HepG2 (cell line): ENCODE measurements around the gene CSMD2.

Source experiments
- CCDC6 ChIP-seq: sonication (generic); formaldehyde crosslinking; IDR thresholded peaks from 2 replicates; pipeline ENCODE4 v1.8.1; 2022; ENCODE audit warnings: mild to moderate bottlenecking, missing genetic modification reagents, moderate library complexity
- CHD2 ChIP-seq: IDR thresholded peaks from 2 replicates; pipeline ENCODE4 v1.6.1; 2011; ENCODE audit warnings: low read depth, low read length, improper control_type of control experiment
- DPF2 ChIP-seq: sonication (generic); formaldehyde crosslinking; IDR thresholded peaks from 2 replicates; pipeline ENCODE4 v1.4.0; 2020; ENCODE audit warnings: mild to moderate bottlenecking, low read depth, missing genetic modification reagents, borderline replicate concordance
- EP300 ChIP-seq, 3 experiments: sonication (generic) in 1 of 3; formaldehyde crosslinking in 1 of 3; IDR thresholded peaks; 2 replicates each; pipeline versions ENCODE4 v1.5.1 to v1.6.1; 2011 to 2020; ENCODE audit warnings: low read depth in 2 of 3, low read length in 2 of 3, borderline replicate concordance in 1 of 3, improper control_type of control experiment in 1 of 3, mild to moderate bottlenecking in 1 of 3, missing genetic modification reagents in 1 of 3, moderate library complexity in 1 of 3
- GABPA ChIP-seq, 2 experiments: IDR thresholded peaks; 2 replicates each; pipeline ENCODE4 v1.6.1; 2011 to 2016; ENCODE audit warnings: low read depth in 2 of 2, low read length in 1 of 2, missing biosample characterization in 1 of 2, missing genetic modification characterization in 1 of 2
- TCF7 ChIP-seq: sonication (generic); IDR thresholded peaks from 2 replicates; pipeline ENCODE4 v1.6.1; 2016; ENCODE audit warnings: antibody characterized with exemption, low read depth
- TF ChIP-seq, protein P1 (sequence below), 2 experiments: sonication (generic) in 1 of 2; formaldehyde crosslinking in 1 of 2; IDR thresholded peaks; 2 replicates each; pipeline versions ENCODE4 v1.6.1 to v1.9.0; 2014 to 2022; ENCODE audit warnings: antibody characterized with exemption in 1 of 2, borderline replicate concordance in 1 of 2, inconsistent platforms in 1 of 2, low read depth in 1 of 2, missing genetic modification reagents in 1 of 2

DNA sequence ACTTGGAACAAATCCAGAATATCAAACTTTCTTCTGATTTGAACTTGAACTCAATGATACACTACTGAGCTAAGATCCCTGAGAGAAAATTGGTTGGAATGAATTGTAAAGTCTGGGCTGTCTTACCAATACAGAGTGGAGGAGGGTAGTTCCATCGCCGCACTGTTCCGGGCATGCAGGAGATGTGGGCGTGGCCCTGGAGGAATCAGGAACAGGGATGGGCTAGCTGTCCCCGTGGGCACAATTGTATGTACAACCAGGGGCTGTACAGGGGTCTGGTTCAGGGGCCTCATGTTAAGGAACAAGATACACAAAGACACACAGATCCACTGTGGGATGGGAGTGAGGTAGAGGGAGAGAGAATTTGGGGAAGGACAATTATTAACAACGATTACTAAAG is 548.2 kb downstream of the CSMD2 start:
- TF ChIP-seq TCF7 = no peak
- no peak for TF ChIP-seq GABPA (IDR thresholded peaks at IDR 0.05; ENCODE audit: low read depth, low read length)
- TF ChIP-seq GABPA (CRISPR knock-in tag; IDR thresholded peaks at IDR 0.05; ENCODE audit: low read depth) = no peak
- TF ChIP-seq, protein P1, sequence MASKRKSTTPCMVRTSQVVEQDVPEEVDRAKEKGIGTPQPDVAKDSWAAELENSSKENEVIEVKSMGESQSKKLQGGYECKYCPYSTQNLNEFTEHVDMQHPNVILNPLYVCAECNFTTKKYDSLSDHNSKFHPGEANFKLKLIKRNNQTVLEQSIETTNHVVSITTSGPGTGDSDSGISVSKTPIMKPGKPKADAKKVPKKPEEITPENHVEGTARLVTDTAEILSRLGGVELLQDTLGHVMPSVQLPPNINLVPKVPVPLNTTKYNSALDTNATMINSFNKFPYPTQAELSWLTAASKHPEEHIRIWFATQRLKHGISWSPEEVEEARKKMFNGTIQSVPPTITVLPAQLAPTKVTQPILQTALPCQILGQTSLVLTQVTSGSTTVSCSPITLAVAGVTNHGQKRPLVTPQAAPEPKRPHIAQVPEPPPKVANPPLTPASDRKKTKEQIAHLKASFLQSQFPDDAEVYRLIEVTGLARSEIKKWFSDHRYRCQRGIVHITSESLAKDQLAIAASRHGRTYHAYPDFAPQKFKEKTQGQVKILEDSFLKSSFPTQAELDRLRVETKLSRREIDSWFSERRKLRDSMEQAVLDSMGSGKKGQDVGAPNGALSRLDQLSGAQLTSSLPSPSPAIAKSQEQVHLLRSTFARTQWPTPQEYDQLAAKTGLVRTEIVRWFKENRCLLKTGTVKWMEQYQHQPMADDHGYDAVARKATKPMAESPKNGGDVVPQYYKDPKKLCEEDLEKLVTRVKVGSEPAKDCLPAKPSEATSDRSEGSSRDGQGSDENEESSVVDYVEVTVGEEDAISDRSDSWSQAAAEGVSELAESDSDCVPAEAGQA (IDR thresholded peaks at IDR 0.05; ENCODE audit: low read depth) = no peak
- TF ChIP-seq, protein P1 (CRISPR knock-in tag; IDR thresholded peaks at IDR 0.05; ENCODE audit: borderline replicate concordance) = no peak
- no peak for TF ChIP-seq DPF2 (CRISPR knock-in tag)
- no peak for TF ChIP-seq EP300 (IDR thresholded peaks at IDR 0.05; ENCODE audit: low read depth in 2 of 2, low read length in 2 of 2)
- TF ChIP-seq EP300 (CRISPR knock-in tag; IDR thresholded peaks at IDR 0.05; ENCODE audit: borderline replicate concordance) = no peak
- TF ChIP-seq CHD2 = no peak
- TF ChIP-seq CCDC6 (CRISPR knock-in tag) = no peak
